Astrocyte of the spinal cord (primary cell): ENCODE data around the gene POU6F1.

Experiments
- DNase-seq: peaks from one replicate; pipeline ENCODE4 v3.0.0; 2011; ENCODE audit warnings: low read depth, low spot score
- H3K4me3 ChIP-seq: 2 replicates; pipeline ENCODE4 v1.5.1; 2011; ENCODE audit warnings: low read depth, mild to moderate bottlenecking, low read length, moderate library complexity
- CTCF ChIP-seq: IDR thresholded peaks from 2 replicates; pipeline ENCODE4 v1.5.1; 2012; ENCODE audit warnings: low read depth, mild to moderate bottlenecking, low read length, inconsistent platforms
- in situ Hi-C: cut with HindIII; loops from 2 replicates; pipeline ENCODE4 v1.10.0; 2017; ENCODE audit warnings: low sequenced_read_pairs

POU6F1 gene

GRCh38 chr12:51219322-51219721, 1.5 kb upstream of the POU6F1 start:
- no peak for TF ChIP-seq CTCF
- no peak overlapping the region for H3K4me3 ChIP-seq
- DNase-seq, result no peak
- in situ Hi-C loops, result no loop called here

DNA sequence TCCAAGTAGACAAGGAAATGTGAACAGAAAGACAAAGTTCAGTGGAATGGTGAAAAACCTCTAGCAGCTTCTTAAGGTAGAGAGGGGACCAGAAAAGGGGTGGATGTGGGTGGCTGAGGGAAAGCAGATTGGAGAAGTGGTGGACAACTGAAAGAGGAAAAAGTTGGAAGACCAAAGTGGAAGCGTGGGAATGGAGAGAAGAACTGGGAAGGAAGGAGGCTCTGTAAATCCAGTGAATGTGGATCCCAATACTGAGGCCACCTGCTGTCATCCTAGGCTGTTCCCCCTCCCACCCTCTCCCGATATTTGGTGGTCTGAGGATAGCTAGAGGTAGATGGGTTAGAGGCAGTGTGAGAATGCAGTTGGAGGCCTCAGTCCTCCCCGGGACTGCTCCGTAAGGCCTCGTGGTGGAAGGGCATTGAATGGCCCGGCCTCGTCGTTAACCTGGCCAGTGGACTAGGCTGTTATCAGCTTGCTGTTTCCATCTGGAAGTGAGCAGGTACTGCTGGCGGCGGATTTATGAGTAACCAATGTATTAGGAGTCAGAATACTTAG, 822 bp upstream of the POU6F1 start:
- in situ Hi-C loops, result no loop called here
- peak overlapping the region; percentile 62 for H3K4me3 ChIP-seq
- TF ChIP-seq CTCF, result no peak
- no peak for DNase-seq

- in situ Hi-C loops, result no loop called here
- peak; percentile 22 for TF ChIP-seq CTCF
- no peak for DNase-seq
Observed at GRCh38 chr12:51217133-51217967, 512 bp downstream of the POU6F1 start.

DNA sequence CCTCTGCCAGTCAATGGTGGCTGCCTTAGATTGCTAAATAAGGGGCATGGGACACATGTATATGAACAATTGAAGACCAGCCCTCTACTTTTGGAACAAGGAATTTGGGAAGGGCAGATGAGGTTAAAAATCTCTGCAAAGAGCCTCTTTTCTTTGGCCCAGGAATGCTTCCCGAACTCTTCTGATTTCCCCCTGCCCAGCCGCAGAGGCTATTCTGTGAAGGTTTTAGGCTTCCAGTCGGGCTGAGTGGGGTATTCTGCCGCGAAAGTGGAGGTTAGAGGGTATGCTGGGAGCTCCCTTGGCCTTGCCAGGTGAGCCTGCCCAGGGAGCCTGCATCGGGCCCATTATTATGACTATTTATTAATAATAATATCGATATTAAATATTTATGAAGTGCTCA, 1.2 kb downstream of the POU6F1 start:
- TF ChIP-seq CTCF, result no peak
- peak overlapping the region; percentile 62 for H3K4me3 ChIP-seq
- in situ Hi-C loops, result no loop called here
- no peak for DNase-seq

More at GRCh38 chr12:51217133-51217967, 512 bp downstream of the POU6F1 start:
- peak overlapping the region; percentile 62 for H3K4me3 ChIP-seq

DNA sequence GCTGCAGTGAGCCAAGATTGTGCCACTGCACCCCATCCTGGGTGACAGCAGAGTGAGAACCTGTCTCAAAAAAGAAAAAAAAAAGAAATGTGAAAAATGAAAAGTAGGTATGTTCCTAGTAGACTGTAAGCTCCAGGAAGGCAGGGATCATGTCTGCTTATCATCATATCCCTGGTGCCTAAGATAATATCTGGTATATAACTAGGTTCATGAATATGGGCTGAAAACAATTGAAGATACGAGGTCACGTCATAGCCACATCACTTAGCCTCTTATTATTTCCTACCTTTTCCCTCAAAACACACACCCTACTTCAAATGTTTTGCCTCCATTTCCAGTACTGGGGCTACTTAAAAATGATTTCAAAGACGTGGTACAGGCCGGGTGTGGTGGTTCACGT, 3.0 kb downstream of the POU6F1 start:
- no peak for TF ChIP-seq CTCF
- in situ Hi-C loops, result no loop called here
- H3K4me3 ChIP-seq, result no peak overlapping the region
- DNase-seq, result no peak

DNA sequence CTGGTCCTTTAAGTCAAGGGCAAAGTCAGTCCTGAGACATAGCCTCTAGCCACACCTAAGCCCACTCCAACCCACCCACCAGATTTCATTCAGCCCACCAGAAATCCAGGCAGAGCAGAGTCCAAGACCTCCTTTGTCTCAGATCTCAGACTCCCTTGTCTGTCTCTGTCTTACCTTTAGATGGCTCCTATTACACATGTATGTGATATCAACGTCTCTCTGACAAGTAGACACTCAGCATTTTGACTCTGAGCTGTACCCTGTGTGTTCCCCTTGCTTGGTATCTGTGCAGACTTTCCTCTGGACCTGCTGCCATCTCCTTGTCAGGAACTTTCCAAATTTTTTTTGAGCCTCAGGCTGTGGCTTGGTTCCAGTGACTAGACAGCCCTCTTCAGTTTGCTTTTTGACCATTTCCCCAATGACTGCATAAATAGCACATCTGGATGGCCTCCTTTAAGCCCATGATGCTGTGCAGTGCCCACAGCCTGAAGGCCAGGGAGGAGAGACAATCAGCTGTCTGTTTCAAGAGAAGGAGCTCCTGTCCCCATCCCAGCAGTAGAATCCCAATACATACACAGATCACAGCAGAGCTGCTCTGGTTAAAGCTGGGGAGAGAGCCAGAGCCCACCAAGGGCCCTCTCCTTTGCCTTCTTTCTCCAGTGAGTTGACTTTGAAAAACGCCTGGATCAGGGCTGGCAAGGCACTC, 7.0 kb downstream of the POU6F1 start:
- in situ Hi-C loops, result no loop called here
- H3K4me3 ChIP-seq, result no peak overlapping the region
- no peak for TF ChIP-seq CTCF

More for the DNA sequence above, 7.0 kb downstream of the POU6F1 start:
- no peak for DNase-seq
